HepG2 (cell line): ENCODE data around the gene PSMB10. TPM values are rescaled to one million over a fixed set of nuclear protein-coding genes. Genes with fewer than 3 reads are reported as not detected.
A peak's percentile ranks its signal among the peaks of the same experiment; 100 is the strongest.

ENCODE experiments used
- AGO2 ChIP-seq: fragments of 200-400 bp; formaldehyde crosslinking; optimal IDR thresholded peaks from 2 replicates; pipeline ENCODE3; 2017; ENCODE audit warnings: mild to moderate bottlenecking, low read depth, low read length, moderate library complexity
- DMAP1 ChIP-seq: IDR thresholded peaks from 2 replicates; pipeline ENCODE4 v1.6.1; 2016
- GLI4 ChIP-seq: sonication (generic); formaldehyde crosslinking; IDR thresholded peaks from 2 replicates; pipeline ENCODE4 v1.5.1; 2020; ENCODE audit warnings: missing genetic modification reagents, mild to moderate bottlenecking, moderate library complexity, borderline replicate concordance
- POLR2AphosphoS2 ChIP-seq: IDR thresholded peaks from 2 replicates; pipeline ENCODE4 v1.6.1; 2011; ENCODE audit warnings: low read depth, low read length, improper control_type of control experiment
- THAP11 ChIP-seq: IDR thresholded peaks from 2 replicates; pipeline ENCODE4 v1.6.1; 2016; ENCODE audit warnings: missing biosample characterization, missing genetic modification reagents
- ZBTB40 ChIP-seq, 2 experiments: fragments of 450-650 bp in 1 of 2; sonication (generic) in 1 of 2; formaldehyde crosslinking in 1 of 2; IDR thresholded peaks; 2 replicates each; pipeline versions ENCODE4 v1.6.1 to v1.8.0; 2016 to 2022; ENCODE audit warnings: antibody characterized with exemption in 1 of 2, mild to moderate bottlenecking in 1 of 2, missing genetic modification reagents in 1 of 2
- ZNF30 ChIP-seq: sonication (generic); formaldehyde crosslinking; IDR thresholded peaks from 2 replicates; pipeline ENCODE4 v1.5.0; 2020; ENCODE audit warnings: mild to moderate bottlenecking, missing genetic modification reagents
- ZNF646 ChIP-seq: sonication (generic); formaldehyde crosslinking; IDR thresholded peaks from 2 replicates; pipeline ENCODE4 v1.9.0; 2021; ENCODE audit warnings: mild to moderate bottlenecking, missing genetic modification reagents
- ZSCAN20 ChIP-seq: sonication (generic); formaldehyde crosslinking; IDR thresholded peaks from 2 replicates; pipeline ENCODE4 v1.4.0; 2020; ENCODE audit warnings: missing genetic modification reagents, mild to moderate bottlenecking, borderline replicate concordance
- polyA plus RNA-seq, 8 experiments: library from polyadenylated mRNA; depleted of rRNA in 3 of 8; stranded (reverse) in 7 of 8; unstranded in 1 of 8; fragments of >200 nt; fragmentation: Illumina TruSeq in 4 of 8; extraction: Trizol in 4 of 8; gene quantifications; 2 replicates each; pipeline versions ENCODE4 v1.2.1 to v1.2.3, GENCODE V29; 2011 to 2016; ENCODE audit warnings: low read depth in 4 of 8, missing spikeins in 1 of 8, mixed read lengths in 1 of 8; ENCODE audit not compliant: insufficient read depth in 1 of 8
- total RNA-seq, 5 experiments: library from RNA; depleted of rRNA; stranded (reverse); fragments of >200 nt; fragmentation: Illumina TruSeq; extraction: Trizol; gene quantifications; 2 replicates each; pipeline ENCODE4 v1.2.3, GENCODE V29; 2016; ENCODE audit warnings: low read depth in 1 of 5
- TF ChIP-seq, protein P1 (sequence below): sonication (generic); formaldehyde crosslinking; IDR thresholded peaks from 2 replicates; pipeline ENCODE4 v1.4.0; 2020; ENCODE audit warnings: low read depth, mild to moderate bottlenecking, missing genetic modification reagents
- TF ChIP-seq, protein P2 (sequence below): sonication (generic); formaldehyde crosslinking; IDR thresholded peaks from 2 replicates; pipeline ENCODE4 v1.8.1; 2023; ENCODE audit warnings: missing genetic modification reagents, mild to moderate bottlenecking, borderline replicate concordance

The PSMB10 gene
- total and polyA plus RNA-seq, 2 of the 13 experiments (the other 11 are each of a cell fraction or from before 2014, with no cell fraction given): 12.7 to 65.9 TPM

DNA sequence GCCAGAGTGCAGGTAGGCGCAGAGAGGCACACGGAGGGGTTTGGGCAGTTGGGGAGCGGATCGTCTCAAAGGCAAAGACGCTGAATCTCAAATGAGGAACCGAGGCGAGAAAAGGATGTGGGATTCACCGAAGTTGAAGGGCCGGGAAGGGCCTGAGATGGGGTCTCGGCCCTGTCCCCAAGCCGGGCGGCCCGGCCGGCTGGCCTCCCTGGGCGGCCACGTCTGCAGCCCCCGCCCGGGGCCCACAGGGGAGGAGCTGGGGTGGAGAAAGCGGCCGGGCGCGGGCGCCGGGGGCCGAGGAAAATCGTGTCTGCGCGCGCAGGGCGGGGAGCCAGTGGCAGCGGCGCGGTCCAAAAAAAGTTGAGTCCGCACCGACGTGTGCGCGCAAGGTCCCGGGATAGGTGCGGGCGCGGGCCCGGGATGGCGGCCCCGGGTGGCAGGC is 31.3 kb upstream of the PSMB10 start (continued):
- TF ChIP-seq ZNF646 (CRISPR knock-in tag) (no peak), GLI4 (CRISPR knock-in tag) (0 out of 2 replicates have a peak, but pooled peaks have one; percentile 34), ZNF30 (CRISPR knock-in tag) (0 out of 2 replicates have a peak, but pooled peaks have one; percentile 30), AGO2 (peak; percentile 90), ZBTB40 (IDR thresholded peaks at IDR 0.05) (no peak), ZBTB40 (CRISPR knock-in tag; IDR thresholded peaks at IDR 0.05) (peak; percentile 2; the same call in 1 of the 2 replicates), ZSCAN20 (CRISPR knock-in tag) (peak; percentile 31; the same call in 1 of the 2 replicates), THAP11 (CRISPR knock-in tag) (no peak), POLR2AphosphoS2 (no peak), DMAP1 (0 out of 2 replicates have a peak, but pooled peaks have one; percentile 12)
- TF ChIP-seq, protein P1, sequence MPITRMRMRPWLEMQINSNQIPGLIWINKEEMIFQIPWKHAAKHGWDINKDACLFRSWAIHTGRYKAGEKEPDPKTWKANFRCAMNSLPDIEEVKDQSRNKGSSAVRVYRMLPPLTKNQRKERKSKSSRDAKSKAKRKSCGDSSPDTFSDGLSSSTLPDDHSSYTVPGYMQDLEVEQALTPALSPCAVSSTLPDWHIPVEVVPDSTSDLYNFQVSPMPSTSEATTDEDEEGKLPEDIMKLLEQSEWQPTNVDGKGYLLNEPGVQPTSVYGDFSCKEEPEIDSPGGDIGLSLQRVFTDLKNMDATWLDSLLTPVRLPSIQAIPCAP: no peak; the same call in 1 of the 2 replicates
- TF ChIP-seq, protein P2, sequence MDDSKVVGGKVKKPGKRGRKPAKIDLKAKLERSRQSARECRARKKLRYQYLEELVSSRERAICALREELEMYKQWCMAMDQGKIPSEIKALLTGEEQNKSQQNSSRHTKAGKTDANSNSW (CRISPR knock-in tag): 0 out of 2 replicates have a peak, but pooled peaks have one; percentile 7
